AG09319 (cell line): ENCODE measurements around the gene GSK3B.

ENCODE experiments used
- DNase-seq: peaks from one replicate; pipeline ENCODE4 v3.0.0-alpha.2; 2010; ENCODE audit warnings: low read depth; ENCODE audit errors: extremely low read depth
- CTCF ChIP-seq: IDR thresholded peaks from 2 replicates; pipeline ENCODE4 v1.5.1; 2011; ENCODE audit warnings: low read depth, mild to moderate bottlenecking, inconsistent platforms, low read length, moderate library complexity

Gene GSK3B

DNA sequence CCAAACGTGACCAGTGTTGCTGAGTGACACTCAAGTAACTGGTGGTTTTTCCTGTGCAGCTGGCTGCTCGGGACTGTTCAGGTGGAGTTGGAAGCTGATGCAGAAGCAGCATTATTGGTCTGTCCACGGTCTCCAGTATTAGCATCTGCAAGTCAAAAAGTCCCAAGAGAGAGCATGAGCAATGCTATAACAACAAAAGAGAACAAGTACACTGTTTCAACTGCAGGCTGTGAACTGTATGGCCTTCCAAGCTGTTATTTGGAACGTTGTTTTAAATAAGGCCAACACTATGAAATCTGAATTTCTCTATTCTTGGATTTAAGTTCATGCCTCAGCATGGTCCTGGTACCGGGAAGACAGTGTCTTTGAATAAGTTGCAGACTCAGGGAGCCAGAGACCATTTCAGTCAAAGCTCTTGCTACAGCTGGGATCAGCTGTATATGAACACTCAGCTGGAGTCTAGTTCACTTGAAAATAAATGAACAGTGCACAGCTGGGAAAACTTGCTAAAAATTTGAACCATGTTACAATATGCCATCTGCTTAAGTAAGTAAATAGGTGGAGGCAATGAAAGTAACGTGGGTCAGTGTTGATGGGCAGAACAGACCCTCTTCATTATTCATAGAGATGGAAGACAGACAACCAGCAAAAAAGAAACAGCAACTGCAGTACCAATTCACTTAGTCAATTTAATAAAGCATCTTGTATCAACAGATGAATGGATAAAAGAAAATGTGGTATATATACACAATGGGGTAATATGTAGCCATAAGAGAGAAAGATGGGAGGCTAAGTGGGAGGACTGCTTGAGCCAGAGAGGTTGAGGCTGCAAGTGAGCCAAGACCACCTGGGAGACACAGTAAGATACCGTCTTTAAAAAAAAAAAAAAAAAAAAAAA is 267.3 kb downstream of the GSK3B start:
- no peak for DNase-seq
- TF ChIP-seq CTCF: no peak

- TF ChIP-seq CTCF: no peak
- no peak for DNase-seq
These were observed 268.4 kb downstream of the GSK3B start for GRCh38 chr3:119825820-119826219.

GRCh38 chr3:119819806-119820205 is 274.4 kb downstream of the GSK3B start:
- DNase-seq: no peak
- TF ChIP-seq CTCF: no peak

DNA sequence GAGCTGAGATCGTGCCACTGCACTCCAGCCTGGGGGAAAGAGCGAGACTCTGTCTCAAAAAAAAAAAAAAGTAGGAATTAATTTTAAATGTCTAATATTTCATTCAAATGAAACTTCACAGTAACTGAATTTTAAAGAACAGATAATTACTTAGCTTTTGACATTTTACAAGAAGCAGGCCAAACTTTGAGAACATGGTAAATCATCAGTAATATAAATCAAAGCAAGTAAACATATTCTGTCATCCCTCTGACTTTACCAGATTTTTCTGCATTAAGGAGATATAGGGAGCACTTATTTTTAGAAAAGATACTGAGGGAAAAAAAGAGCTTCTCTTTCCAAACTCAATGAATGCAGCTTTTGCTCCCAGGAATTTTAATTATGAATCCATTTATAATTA is 275.3 kb downstream of the GSK3B start:
- DNase-seq: no peak
- no peak for TF ChIP-seq CTCF

DNA sequence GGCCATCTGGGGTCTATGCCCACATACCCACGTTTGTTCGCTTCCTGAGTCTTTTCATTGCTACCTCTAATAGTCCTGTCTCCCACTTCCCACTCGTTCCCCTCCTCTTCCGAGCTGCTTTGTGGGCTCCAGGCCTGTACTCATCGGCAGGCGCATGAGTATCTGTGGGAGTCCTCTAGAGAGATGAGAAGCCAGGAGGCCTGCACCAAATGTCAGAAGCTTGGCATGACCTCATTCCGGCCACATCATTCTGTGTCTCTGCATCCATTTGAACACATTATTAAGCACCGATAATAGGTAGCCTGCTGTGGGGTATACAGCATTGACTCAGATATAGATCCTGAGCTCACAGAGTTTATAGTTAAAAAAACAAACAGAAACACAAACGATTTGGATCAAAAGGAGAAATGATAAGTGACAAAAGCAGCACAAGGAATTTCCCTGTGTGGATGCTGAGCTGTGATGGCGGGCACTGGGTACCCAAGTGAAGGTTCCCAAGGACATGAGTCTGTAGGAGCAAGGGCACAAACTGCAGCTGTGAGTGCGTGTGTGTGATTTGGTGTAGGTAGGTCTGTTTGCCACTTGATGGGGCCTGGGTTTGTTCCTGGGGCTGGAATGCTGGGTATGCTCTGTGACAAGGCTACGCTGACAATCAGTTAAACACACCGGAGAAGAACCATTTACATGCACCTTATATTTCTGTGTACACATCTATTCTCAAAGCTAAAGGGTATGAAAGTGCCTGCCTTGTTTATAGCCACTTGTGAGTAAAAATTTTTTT is 276.5 kb downstream of the GSK3B start:
- no peak for TF ChIP-seq CTCF
- no peak for DNase-seq

DNA sequence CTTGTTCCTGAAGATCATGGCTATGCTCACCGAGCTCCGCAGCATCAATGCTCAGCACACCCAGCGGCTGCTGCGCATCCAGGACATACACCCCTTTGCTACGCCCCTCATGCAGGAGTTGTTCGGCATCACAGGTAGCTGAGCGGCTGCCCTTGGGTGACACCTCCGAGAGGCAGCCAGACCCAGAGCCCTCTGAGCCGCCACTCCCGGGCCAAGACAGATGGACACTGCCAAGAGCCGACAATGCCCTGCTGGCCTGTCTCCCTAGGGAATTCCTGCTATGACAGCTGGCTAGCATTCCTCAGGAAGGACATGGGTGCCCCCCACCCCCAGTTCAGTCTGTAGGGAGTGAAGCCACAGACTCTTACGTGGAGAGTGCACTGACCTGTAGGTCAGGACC is 277.2 kb downstream of the GSK3B start:
- TF ChIP-seq CTCF: no peak
- no peak for DNase-seq

- DNase-seq: no peak
- TF ChIP-seq CTCF: no peak
These were observed 278.5 kb downstream of the GSK3B start for GRCh38 chr3:119815716-119816115.
